Breast epithelium (tissue), 3 donors: Measurements from ENCODE around the gene COL23A1.

Experiments
- POLR2A ChIP-seq: fragments of 450-650 bp; IDR thresholded peaks from one replicate; pipeline ENCODE4 v1.6.1; 2016; ENCODE audit warnings: antibody characterized with exemption, mild to moderate bottlenecking, moderate library complexity
- TF ChIP-seq, protein P1 (sequence below), 3 donors: fragments of 450-650 bp; IDR thresholded peaks; one replicate each; pipeline ENCODE4 v1.5.1; 2016 to 2017; ENCODE audit warnings: antibody characterized with exemption in 3 of 3, mild to moderate bottlenecking in 3 of 3, moderate library complexity in 3 of 3

DNA sequence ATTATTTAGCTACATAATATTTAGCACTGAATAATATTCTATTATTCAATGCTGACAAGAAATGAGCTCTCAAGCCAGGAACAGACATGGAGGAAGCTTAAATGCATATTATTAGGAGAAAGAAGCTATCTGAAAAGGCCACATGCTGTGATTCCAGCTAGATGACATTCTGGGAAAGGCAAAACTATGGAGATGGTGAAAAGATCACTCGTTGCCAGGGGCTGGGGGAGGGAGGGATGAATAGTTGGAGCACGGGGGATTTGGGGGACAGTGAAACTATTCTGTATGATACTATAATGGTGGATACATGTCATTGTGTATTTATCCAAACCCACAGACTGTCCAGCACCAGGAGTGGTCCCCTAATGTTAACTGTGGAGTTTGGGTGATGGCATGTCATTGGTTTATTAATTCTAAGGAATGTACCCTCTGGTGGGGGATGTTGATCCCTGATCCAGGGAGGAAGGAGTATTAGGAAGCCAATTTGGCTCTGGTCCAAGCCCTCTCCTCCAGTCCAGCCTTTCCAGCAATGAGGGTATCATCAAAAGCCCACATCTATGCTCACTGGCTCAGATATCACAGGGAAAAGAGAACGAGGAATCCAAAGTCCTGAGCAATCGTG is 162.5 kb downstream of the COL23A1 start:
- TF ChIP-seq, protein P1, sequence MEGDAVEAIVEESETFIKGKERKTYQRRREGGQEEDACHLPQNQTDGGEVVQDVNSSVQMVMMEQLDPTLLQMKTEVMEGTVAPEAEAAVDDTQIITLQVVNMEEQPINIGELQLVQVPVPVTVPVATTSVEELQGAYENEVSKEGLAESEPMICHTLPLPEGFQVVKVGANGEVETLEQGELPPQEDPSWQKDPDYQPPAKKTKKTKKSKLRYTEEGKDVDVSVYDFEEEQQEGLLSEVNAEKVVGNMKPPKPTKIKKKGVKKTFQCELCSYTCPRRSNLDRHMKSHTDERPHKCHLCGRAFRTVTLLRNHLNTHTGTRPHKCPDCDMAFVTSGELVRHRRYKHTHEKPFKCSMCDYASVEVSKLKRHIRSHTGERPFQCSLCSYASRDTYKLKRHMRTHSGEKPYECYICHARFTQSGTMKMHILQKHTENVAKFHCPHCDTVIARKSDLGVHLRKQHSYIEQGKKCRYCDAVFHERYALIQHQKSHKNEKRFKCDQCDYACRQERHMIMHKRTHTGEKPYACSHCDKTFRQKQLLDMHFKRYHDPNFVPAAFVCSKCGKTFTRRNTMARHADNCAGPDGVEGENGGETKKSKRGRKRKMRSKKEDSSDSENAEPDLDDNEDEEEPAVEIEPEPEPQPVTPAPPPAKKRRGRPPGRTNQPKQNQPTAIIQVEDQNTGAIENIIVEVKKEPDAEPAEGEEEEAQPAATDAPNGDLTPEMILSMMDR (IDR thresholded peaks at IDR 0.05), result no peak
- TF ChIP-seq POLR2A, result no peak
